ENCODE results near the gene ZNF777. TPM values are rescaled to one million over a fixed set of nuclear protein-coding genes. Genes with fewer than 3 reads are reported as not detected.

ZNF777 gene
- total and polyA plus RNA-seq, 9 of the 15 experiments (the other 6 are each of a cell fraction or from before 2014, with no cell fraction given) = 0.11 to 32.6 (median 9.0) TPM

DNA sequence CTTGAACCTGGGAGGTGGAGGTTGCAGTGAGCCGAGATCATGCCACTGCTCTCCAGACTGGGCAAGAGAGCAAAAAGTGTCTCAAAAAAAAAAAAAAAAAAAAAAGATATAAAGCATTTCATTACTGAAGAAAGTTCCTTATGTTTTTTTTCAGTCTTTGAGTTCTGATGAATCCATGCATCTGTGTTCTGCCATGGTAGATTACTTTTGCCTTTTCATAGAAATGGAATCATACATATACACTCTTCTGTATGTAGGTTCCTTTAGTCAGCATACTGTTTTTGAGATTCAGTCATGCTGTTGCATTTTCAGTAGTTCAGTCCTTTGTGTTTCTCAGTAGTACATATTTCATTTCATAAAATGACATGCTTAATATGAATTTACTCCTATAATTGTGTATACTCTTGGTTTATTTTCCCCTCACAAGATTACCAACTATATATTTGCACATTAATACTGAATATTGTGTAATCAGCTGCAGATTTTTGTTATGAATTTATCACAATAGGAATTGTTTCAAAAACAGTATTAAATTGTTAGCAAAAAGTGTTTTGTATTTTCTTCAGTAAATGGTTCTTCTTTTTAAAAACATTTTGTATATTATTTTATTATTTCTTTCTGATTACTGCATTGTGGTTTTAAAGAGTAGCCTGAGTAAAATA is 2.8 kb upstream of the ZNF777 start:
- intact Hi-C loops (cut with micrococcal nuclease) = no loop called here
- DNase-seq (ENCODE audit: extremely low read depth in 1 of 4, low spot score in 3 of 4) = no peak
- BruUV-seq (replicated peaks) = no TSS peak

More for the DNA sequence above, 2.8 kb upstream of the ZNF777 start:
- ChIA-PET POLR2A (interaction anchor here (0.7 to 1.2 kb wide), 2 partner anchors 22 to 900 kb away, joined by 3 read pairs; no protein-coding TSS in a partner anchor), CTCF (ENCODE audit: low intra/inter-chr PET ratio) (no interaction called here)
- Histone ChIP-seq H3K4me3 (no peak overlapping the region), H3K9me1 (ENCODE audit: control insufficient read depth, insufficient read depth, low read length) (no peaks in the 10 kb centered on the region), H3K79me2 (ENCODE audit: control insufficient read depth, insufficient read depth, low read length) (peaks cover 14% of the 10 kb centered on the region), H3K4me2 (ENCODE audit: insufficient read depth, low read length) (no peak overlapping the region), H3K27ac (ENCODE audit: extremely low read depth, low read depth, low read length) (no peak overlapping the region), H3K4me1 (replicated peaks in 1 of 2; ENCODE audit: control insufficient read depth in 2 of 2, insufficient read depth in 2 of 2, low read length in 2 of 2) (peaks cover 13 to 17% of the 10 kb centered on the region in 2 experiments), H2AFZ (ENCODE audit: low read depth, low read length) (no peak overlapping the region), H3K9ac (ENCODE audit: insufficient read depth in 1 of 2, low read depth in 2 of 2, low read length in 2 of 2) (no peak overlapping the region), H4K20me1 (replicated peaks; ENCODE audit: control insufficient read depth, insufficient read depth, low read length) (no peaks in the 10 kb centered on the region), H3K27me3 (ENCODE audit: control insufficient read depth in 2 of 2, insufficient read depth in 2 of 2, low read length in 2 of 2) (peaks cover 4 to 7% of the 10 kb centered on the region in 2 experiments; a peak in 3 of 5 replicates), H3K9me3 (replicated peaks; ENCODE audit: control insufficient read depth, insufficient read depth, low read depth, low read length) (peaks cover 3% of the 10 kb centered on the region; the same call in 1 of the 2 replicates), H3K36me3 (ENCODE audit: control insufficient read depth, insufficient read depth, low read length) (no peaks in the 10 kb centered on the region)
- in situ Hi-C loops (cut with MboI) = no loop called here
- WGBS (ENCODE audit: insufficient coverage, low coverage, missing lambda C conversion rate) = 14% methylated on average over 1 of the region's 1 CpG
- ATAC-seq (no peak), FAIRE-seq (no peak)
- TF ChIP-seq, protein P1, sequence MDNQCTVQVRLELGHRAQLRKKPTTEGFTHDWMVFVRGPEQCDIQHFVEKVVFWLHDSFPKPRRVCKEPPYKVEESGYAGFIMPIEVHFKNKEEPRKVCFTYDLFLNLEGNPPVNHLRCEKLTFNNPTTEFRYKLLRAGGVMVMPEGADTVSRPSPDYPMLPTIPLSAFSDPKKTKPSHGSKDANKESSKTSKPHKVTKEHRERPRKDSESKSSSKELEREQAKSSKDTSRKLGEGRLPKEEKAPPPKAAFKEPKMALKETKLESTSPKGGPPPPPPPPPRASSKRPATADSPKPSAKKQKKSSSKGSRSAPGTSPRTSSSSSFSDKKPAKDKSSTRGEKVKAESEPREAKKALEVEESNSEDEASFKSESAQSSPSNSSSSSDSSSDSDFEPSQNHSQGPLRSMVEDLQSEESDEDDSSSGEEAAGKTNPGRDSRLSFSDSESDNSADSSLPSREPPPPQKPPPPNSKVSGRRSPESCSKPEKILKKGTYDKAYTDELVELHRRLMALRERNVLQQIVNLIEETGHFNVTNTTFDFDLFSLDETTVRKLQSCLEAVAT (IDR thresholded peaks at IDR 0.05) = peak in 1 of 2 experiments; percentile 42; a peak in 1 of 4 replicates
- TF ChIP-seq, protein P2, sequence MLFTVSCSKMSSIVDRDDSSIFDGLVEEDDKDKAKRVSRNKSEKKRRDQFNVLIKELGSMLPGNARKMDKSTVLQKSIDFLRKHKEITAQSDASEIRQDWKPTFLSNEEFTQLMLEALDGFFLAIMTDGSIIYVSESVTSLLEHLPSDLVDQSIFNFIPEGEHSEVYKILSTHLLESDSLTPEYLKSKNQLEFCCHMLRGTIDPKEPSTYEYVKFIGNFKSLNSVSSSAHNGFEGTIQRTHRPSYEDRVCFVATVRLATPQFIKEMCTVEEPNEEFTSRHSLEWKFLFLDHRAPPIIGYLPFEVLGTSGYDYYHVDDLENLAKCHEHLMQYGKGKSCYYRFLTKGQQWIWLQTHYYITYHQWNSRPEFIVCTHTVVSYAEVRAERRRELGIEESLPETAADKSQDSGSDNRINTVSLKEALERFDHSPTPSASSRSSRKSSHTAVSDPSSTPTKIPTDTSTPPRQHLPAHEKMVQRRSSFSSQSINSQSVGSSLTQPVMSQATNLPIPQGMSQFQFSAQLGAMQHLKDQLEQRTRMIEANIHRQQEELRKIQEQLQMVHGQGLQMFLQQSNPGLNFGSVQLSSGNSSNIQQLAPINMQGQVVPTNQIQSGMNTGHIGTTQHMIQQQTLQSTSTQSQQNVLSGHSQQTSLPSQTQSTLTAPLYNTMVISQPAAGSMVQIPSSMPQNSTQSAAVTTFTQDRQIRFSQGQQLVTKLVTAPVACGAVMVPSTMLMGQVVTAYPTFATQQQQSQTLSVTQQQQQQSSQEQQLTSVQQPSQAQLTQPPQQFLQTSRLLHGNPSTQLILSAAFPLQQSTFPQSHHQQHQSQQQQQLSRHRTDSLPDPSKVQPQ (CRISPR knock-in tag; IDR thresholded peaks at IDR 0.05; ENCODE audit: borderline replicate concordance) = no peak
- TF ChIP-seq ASH1L (IDR thresholded peaks at IDR 0.05; ENCODE audit: borderline replicate concordance, low read depth, partially characterized antibody) = no peak
- TF ChIP-seq, protein P3, sequence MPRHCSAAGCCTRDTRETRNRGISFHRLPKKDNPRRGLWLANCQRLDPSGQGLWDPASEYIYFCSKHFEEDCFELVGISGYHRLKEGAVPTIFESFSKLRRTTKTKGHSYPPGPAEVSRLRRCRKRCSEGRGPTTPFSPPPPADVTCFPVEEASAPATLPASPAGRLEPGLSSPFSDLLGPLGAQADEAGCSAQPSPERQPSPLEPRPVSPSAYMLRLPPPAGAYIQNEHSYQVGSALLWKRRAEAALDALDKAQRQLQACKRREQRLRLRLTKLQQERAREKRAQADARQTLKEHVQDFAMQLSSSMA (CRISPR knock-in tag; IDR thresholded peaks at IDR 0.05) = no peak
- no peak for TF ChIP-seq ERF (CRISPR knock-in tag; IDR thresholded peaks at IDR 0.05)
- no peak for TF ChIP-seq PHB2 (IDR thresholded peaks at IDR 0.05; ENCODE audit: low read depth)
- TF ChIP-seq CEBPG (CRISPR knock-in tag; IDR thresholded peaks at IDR 0.05) = no peak
- peak; percentile 40 to 71; a peak in 3 of 4 replicates for TF ChIP-seq CEBPG (tag; conservative IDR thresholded peaks at IDR 0.05 in 1 of 2, IDR thresholded peaks at IDR 0.05 in 1 of 2)
- TF ChIP-seq CBX3 (IDR thresholded peaks at IDR 0.05; ENCODE audit: borderline replicate concordance in 1 of 2, low read length in 2 of 2) = no peak
- TF ChIP-seq, protein P4, sequence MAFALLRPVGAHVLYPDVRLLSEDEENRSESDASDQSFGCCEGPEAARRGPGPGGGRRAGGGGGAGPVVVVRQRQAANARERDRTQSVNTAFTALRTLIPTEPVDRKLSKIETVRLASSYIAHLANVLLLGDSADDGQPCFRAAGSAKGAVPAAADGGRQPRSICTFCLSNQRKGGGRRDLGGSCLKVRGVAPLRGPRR (CRISPR knock-in tag; IDR thresholded peaks at IDR 0.05) = no peak
- peak; percentile 70 for TF ChIP-seq CEBPB (tag; IDR thresholded peaks at IDR 0.05)
- TF ChIP-seq, protein P5, sequence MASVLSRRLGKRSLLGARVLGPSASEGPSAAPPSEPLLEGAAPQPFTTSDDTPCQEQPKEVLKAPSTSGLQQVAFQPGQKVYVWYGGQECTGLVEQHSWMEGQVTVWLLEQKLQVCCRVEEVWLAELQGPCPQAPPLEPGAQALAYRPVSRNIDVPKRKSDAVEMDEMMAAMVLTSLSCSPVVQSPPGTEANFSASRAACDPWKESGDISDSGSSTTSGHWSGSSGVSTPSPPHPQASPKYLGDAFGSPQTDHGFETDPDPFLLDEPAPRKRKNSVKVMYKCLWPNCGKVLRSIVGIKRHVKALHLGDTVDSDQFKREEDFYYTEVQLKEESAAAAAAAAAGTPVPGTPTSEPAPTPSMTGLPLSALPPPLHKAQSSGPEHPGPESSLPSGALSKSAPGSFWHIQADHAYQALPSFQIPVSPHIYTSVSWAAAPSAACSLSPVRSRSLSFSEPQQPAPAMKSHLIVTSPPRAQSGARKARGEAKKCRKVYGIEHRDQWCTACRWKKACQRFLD (CRISPR knock-in tag; IDR thresholded peaks at IDR 0.05) = no peak

Measured in K562 (cell line).